Brain microvascular endothelial cell (primary cell): ENCODE measurements around the gene LIN52.

Experiments
- DNase-seq: peaks from one replicate; pipeline ENCODE4 v3.0.0-alpha.2; 2020
- H3K27ac ChIP-seq: fragments of 250-450 bp; sonication (Bioruptor Pico); 2 replicates; pipeline ENCODE4 v1.5.1; 2020; ENCODE audit warnings: mild to moderate bottlenecking, moderate library complexity
- H3K27me3 ChIP-seq: fragments of 250-450 bp; sonication (Bioruptor Pico); replicated peaks from 2 replicates; pipeline ENCODE4 v1.5.1; 2020; ENCODE audit warnings: mild to moderate bottlenecking
- H3K36me3 ChIP-seq: fragments of 250-450 bp; sonication (Bioruptor Pico); replicated peaks from 2 replicates; pipeline ENCODE4 v1.5.1; 2020; ENCODE audit warnings: mild to moderate bottlenecking
- H3K4me3 ChIP-seq: 2 replicates; pipeline ENCODE4 v1.5.1; 2011; ENCODE audit warnings: low read depth, mild to moderate bottlenecking, control low read depth, low read length, moderate library complexity
- in situ Hi-C: cut with HindIII; loops from 2 replicates; pipeline ENCODE4 v1.10.0; 2017; ENCODE audit warnings: low sequenced_read_pairs, low pct_ligation_motif_present
- TF ChIP-seq, protein P1 (sequence below): IDR thresholded peaks from 2 replicates; pipeline ENCODE4 v1.5.1; 2011; ENCODE audit warnings: low read depth, mild to moderate bottlenecking, moderate library complexity, low read length, control low read depth, inconsistent platforms; ENCODE audit errors: missing control alignments

Gene LIN52

DNA sequence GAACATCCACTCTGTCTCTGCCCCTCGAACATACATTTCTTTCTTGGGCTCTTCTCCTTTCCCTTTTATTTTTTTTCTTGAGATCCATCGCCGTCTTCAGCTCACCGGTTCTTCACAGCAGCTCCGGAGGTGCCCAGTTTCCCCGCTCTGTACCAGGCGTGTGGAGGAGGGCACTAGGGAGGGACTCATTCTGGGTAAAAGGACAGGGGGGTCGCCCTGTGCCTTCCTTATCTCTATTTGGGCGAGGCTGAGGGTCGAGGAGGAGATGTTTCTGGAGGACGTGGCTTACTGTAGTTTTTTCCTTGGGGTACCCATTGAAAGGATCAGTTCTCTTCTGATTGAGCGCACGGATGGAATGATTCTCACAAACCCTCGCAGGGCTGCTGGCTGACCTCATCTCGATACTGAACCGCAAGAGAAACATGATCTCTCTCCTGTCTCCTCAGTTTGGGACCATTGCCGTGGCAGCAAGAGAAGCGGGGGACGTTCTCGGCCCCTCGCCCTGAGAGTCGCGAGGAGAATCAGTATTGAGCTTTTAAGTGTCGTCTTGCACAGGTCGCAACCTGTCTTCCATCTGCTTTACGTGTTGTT lies 386 bp downstream of the LIN52 start:
- in situ Hi-C loops, result no loop called here
- Histone ChIP-seq H3K27me3 (no peaks in the 10 kb centered on the region), H3K27ac (peak overlapping the region; percentile 69), H3K4me3 (peak overlapping the region; percentile 88), H3K36me3 (no peaks in the 10 kb centered on the region)
- TF ChIP-seq, protein P1, sequence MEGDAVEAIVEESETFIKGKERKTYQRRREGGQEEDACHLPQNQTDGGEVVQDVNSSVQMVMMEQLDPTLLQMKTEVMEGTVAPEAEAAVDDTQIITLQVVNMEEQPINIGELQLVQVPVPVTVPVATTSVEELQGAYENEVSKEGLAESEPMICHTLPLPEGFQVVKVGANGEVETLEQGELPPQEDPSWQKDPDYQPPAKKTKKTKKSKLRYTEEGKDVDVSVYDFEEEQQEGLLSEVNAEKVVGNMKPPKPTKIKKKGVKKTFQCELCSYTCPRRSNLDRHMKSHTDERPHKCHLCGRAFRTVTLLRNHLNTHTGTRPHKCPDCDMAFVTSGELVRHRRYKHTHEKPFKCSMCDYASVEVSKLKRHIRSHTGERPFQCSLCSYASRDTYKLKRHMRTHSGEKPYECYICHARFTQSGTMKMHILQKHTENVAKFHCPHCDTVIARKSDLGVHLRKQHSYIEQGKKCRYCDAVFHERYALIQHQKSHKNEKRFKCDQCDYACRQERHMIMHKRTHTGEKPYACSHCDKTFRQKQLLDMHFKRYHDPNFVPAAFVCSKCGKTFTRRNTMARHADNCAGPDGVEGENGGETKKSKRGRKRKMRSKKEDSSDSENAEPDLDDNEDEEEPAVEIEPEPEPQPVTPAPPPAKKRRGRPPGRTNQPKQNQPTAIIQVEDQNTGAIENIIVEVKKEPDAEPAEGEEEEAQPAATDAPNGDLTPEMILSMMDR, result no peak
- DNase-seq, result peak; percentile 29

DNA sequence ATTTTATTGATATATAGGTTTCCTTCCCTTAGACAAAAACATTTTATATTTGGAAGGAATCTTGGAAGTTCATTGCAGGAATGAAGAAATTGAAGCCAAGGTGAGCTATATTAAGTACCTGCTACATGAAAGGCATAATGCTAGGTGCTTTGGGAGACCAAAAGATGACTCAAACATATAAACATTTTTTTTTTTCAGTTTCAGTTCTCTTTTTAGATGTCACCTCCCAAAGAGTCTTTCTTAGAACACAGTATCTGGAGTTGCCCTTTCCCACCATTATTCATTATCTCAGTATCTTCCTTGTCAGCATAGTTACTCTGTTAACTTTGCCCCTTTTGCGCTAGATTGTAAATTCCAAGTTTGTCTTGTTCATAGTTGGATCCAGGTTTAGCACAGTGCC lies 1.1 kb downstream of the LIN52 start:
- Histone ChIP-seq H3K4me3 (peak overlapping the region; percentile 88), H3K27ac (no peak overlapping the region), H3K36me3 (no peaks in the 10 kb centered on the region), H3K27me3 (no peaks in the 10 kb centered on the region)
- no peak for DNase-seq
- in situ Hi-C loops, result no loop called here
- TF ChIP-seq, protein P1, result no peak

DNA sequence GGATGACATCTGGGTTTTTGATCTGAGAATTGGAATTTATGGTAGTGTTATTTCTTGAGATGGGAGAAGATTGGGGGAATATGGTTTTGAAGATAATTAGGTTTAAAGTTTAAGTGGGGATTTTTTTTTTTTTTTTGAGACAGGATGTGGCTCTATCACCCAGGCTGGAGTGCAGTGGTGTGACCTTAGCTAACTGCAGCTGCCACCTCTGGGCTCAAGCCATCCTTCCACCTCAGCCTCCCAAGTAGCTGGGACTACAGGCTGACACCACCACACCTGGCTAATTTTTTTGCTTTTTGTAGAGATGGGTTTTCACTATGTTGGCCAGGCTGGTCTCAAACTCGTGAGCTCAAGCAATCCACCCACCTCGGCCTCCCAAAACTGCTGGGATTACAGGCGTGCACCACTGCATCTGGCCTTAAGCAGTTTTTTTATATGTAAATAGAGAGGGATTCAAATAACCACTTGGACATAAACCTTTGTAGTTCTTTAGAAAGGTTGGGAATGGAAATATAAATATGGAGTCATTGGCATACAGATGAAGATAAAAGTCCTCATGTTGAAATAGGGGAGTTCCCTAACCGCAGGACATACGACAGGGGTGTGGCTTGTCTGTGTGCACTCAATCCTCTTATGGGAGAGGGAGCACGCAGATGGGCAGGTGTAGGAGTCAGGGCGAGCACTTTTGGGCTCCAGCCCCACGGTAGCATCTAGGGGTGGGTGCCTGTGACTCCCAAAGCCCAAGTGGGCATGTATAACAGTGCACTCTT lies 4.7 kb downstream of the LIN52 start:
- in situ Hi-C loops, result no loop called here
- TF ChIP-seq, protein P1, result no peak
- DNase-seq, result no peak
- no peak overlapping the region for H3K27ac ChIP-seq
- no peaks in the 10 kb centered on the region for H3K27me3 ChIP-seq
- no peaks in the 10 kb centered on the region for H3K36me3 ChIP-seq
- no peak overlapping the region for H3K4me3 ChIP-seq

DNA sequence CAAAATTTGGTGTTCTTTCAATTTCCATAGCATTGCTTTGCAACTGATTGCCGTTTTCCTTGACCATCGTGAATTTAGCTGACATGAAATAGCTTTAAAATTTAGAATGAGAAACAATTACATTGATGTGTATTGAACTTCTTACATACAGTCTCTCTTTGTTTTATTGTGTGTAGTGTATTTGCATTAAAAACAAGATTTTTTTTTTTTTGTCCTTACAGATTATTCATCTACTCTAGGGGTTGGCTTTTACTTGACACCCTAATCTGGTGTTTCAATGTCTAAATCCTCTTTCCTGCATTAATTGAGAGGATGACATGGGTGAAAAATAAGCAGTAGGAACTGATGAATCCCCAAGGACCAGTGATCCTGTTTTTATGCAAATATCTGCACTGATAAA lies 20.6 kb downstream of the LIN52 start:
- no peak for DNase-seq
- Histone ChIP-seq H3K4me3 (no peak overlapping the region), H3K27ac (no peak overlapping the region), H3K36me3 (no peaks in the 10 kb centered on the region), H3K27me3 (no peaks in the 10 kb centered on the region)
- in situ Hi-C loops, result no loop called here
- TF ChIP-seq, protein P1, result no peak

DNA sequence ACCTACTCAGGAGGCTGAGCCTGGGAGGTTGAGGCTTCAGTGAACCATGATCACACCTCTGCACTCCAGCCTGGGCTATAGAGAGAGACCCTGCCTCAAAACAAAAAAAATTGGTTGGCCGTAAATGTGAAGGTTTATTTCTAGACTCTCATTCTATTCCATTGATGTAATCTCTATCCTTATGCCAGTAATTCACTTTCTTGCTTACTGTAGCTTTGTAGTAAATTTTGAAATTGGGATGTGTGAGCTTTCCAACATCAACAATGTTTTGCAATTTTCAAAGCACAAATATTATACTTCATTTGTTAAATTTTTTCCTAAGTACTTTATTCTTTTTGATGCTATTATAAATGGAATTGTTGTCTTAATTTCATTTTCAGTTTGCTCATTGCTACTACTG lies 24.6 kb downstream of the LIN52 start:
- Histone ChIP-seq H3K36me3 (no peaks in the 10 kb centered on the region), H3K27me3 (no peaks in the 10 kb centered on the region), H3K27ac (no peak overlapping the region), H3K4me3 (no peak overlapping the region)
- no peak for DNase-seq
- TF ChIP-seq, protein P1, result no peak
- in situ Hi-C loops, result no loop called here
